DMS153 treated with DMSO at 0.1 percent for 48 hours (cell line): Measurements from ENCODE around the gene SMG6.
A peak's percentile ranks its signal among the peaks of the same experiment; 100 is the strongest.

ENCODE experiments used
- DNase-seq: peaks from one replicate; lab custom pipeline; 2025; ENCODE audit not compliant: unreplicated experiment; lab: John Stamatoyannopoulos, UW

Gene SMG6

GRCh38 chr17:2051933-2052559 lies 251.5 kb downstream of the SMG6 start:
- no peak for DNase-seq

- no peak for DNase-seq
These were observed 252.3 kb downstream of the SMG6 start for GRCh38 chr17:2051061-2051932.

- DNase-seq = peak; percentile 4
These were observed 253.1 kb downstream of the SMG6 start for GRCh38 chr17:2050300-2051060.

DNA sequence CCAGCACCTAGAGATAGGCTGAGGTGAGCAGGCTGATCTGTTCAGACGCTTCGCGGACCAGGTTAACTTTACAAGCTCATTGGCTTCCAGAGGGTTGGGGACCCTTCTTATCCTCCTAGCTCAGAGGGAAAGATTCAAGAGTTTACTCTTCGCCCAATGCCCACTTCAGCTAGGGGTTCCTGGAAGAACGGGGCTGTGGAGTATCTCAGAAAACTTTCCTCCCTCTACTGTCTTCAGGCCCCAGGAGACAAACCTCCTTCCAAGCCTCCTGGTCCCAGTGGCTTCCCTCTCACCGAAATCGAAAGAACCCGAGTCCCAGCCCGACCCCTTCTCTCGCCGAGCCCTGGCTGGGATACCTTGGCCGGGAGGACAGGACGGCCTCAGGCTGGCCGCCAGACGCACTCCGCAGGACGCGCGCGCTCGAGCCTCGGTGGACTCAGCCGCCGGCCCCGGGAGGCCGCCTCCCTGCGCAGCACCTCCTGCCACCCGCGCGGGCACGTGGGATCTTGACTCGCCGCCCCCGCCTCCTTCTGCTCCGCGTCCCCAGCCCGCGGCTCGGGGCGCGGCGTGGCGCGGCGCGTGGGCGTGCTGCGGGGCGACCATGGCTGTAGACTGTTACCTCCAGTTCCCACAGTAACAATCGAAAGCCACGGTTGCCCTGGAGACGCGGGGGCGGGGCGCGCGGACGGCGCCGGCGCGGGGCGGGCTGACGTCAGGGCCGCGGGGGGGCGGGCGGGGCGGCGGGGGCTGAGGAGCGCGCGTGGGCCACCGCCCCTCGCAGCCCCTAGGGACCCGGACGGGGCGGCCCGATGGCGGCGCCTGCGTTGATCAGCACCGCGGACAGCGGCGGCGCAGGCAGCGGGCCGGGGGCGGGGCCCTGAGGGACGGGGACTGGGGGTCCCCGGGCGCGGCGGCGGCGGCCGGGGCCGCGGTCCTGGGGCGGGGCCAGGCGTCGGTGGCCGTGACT lies 254.0 kb downstream of the SMG6 start:
- no peak for DNase-seq

DNA sequence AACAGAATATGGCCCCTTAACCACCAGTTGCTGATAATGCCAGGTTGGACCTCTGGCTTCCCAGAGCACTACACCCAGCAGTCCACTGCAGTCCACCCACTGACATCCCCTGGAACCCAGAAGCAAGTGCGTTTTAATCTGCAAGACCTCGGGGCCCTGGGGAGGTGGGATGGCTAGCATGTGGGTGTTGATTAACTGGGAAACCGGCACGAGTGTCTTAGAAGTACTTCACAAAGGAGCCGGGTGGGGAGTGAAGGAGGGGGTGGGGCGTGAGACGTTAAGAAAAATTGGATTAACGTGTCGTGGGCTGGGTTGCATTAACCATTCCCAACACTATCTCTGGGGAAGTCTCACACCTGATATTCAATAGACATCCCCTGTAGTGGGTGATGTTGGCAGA lies 254.8 kb downstream of the SMG6 start:
- no peak for DNase-seq

DNA sequence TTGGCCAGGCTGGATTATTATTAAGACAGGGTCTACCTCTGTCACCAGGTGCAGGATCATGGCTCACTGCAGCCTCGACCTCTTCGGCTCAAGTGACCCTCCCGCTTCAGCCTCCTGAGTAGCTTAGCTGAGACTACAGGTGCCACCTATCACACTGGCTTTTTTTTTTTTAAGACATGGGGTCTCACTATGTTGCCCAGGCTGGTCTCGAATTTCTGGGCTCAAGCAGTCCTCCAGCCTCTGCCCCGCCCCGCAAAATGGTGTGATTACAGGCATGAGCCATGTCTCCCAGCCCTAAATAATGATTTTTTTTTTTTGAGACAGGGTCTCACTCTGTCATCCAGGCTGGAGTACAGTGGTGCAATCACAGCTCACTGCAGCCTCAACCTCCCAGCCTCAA lies 256.0 kb downstream of the SMG6 start:
- DNase-seq = no peak

GRCh38 chr17:2044263-2044894 lies 259.2 kb downstream of the SMG6 start:
- DNase-seq = no peak

DNA sequence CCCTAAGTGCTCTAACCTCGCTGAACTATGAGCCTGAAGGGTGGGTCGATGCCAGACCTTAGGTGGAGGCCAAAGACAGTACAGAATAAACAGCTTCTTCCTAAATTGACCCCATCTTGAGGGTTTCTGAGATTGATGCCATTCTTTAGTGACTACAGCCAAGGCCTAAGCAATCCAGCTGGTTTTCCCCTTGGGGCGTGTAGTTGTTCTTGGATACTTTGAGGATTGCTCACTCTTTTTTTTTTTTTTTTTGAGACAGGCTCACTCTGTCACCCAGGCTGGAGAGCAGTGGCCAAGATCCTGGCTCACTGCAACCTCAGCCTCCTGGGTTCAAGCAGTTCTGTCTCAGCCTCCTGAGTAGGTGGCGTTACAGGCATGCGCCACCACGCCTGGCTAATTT lies 259.8 kb downstream of the SMG6 start:
- DNase-seq = no peak

DNA sequence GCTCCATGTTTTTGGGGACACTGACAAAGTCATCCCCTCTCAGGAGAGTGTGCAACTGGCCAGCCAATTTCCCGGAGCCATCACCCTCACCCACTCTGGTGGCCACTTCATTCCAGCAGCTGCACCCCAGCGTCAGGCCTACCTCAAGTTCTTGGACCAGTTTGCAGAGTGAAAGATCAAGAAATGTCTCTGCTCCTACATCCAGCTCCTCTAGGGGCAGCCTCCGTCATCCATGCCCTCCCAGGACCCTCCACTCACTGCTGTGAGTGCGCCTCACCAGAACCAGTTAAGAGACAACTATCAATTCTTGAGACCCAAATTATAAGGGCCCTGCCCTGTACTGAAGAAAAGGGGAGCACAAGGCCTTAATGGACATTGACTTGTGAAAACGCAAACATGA lies 260.7 kb downstream of the SMG6 start:
- no peak for DNase-seq

DNA sequence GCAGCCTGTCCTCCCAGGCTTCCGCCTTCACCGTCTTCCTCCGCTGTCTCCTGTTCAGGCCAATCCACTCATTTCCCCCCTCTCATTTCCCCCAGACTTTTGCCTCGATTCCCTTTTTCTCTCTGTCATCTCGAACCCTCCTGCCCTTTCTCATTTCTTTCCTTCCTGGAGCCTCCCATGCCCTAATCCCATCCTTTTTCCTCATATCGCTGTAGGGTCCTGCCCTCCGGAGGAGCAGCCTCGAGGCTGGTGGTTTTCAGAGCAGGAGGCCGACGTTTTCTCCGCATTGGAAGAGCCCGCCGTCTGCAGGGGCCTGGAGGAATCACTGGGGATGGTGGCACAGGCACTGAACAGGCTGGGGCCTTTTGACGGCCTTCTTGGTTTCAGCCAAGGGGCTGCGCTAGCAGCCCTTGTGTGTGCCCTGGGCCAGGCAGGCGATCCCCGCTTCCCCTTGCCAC lies 261.2 kb downstream of the SMG6 start:
- DNase-seq = no peak

DNA sequence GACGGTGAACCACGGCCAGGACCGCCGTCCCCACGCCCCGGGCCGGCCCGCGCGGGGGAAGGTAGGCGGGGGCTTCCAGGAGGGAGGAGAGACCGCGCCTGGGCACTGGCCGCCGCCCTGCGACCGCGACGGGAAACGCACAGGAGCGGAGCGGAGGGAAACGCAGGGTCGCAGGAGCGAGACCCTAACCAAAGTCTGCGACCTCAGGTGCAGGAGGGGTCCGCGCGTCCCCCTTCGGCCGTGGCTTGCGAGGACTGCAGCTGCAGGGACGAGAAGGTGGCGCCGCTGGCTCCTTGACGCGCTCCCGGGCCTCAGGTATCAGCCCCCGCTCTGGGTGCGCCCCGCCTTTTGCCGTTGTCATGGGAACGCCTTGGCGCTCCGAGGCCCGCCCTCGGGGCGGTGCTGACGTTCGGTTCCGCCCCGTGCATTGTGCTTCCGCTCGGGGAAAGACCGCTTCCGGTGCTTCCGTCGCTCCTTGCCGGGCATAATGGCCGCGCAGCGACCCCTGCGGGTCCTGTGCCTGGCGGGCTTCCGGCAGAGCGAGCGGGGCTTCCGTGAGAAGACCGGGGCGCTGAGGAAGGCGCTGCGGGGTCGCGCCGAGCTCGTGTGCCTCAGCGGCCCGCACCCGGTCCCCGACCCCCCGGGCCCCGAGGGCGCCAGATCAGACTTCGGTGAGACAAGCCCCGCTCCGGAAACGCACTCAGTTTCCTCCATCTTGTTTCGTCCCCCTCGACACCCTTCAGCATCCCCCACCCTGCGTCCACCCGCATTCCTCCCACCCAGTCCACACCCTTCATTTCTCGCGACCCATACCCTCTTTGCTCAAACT lies 261.8 kb downstream of the SMG6 start, which contains the start of gene OVCA2:
Gene OVCA2, plus strand, starts transcription at position 462 of the 829 bp plus-strand sequence. Its CDS starts 26 bp downstream, at position 488.
- DNase-seq = peak; percentile 62

GRCh38 chr17:2040942-2041560 lies 262.5 kb downstream of the SMG6 start:
- no peak for DNase-seq

- DNase-seq = no peak
These were observed 263.3 kb downstream of the SMG6 start for GRCh38 chr17:2040219-2040827.

GRCh38 chr17:2037155-2037554 lies 266.4 kb downstream of the SMG6 start:
- DNase-seq = no peak

DNA sequence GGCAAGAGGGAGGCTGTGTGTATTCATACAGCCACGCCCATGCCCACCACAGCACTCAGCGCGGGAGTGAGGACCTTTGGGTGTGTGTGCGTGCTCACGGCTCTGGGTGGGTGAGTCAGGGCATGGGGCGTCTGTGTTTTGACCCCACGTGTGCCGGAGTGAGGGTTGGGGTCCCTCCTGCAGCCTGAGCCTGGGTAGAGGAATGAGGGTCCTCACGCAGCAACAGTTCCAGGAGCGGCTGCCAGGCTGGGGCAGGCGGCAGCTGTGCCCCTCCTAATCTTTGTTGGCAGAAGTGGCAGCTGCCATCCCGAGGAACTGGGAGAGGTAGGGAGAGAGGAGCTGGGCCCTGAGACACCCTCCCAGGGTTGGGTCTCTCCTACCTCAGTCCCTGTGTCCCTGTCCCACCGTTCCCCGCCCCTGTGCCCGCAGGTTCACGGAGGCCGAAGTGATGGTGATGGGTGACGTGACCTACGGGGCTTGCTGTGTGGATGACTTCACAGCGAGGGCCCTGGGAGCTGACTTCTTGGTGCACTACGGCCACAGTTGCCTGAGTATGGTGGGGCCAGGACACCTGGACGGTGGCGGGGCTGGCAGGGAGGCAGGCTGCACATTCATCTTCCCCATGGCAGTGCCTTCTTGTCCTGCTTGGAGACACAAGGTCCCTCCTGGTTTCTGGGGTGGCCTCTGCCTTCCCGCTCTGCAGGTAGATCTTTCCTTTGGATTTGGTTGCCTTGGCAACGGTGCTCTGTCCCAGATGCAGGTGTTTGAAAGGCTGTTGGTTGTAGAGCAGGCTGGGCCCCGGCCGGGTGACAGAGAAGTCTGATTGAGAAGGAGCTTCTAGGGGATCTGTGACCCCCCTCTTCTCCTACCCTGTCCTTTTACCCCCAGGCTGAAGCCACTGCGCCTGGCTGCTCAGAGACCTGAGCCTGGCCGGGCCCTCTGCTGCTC lies 267.8 kb downstream of the SMG6 start:
- no peak for DNase-seq

DNA sequence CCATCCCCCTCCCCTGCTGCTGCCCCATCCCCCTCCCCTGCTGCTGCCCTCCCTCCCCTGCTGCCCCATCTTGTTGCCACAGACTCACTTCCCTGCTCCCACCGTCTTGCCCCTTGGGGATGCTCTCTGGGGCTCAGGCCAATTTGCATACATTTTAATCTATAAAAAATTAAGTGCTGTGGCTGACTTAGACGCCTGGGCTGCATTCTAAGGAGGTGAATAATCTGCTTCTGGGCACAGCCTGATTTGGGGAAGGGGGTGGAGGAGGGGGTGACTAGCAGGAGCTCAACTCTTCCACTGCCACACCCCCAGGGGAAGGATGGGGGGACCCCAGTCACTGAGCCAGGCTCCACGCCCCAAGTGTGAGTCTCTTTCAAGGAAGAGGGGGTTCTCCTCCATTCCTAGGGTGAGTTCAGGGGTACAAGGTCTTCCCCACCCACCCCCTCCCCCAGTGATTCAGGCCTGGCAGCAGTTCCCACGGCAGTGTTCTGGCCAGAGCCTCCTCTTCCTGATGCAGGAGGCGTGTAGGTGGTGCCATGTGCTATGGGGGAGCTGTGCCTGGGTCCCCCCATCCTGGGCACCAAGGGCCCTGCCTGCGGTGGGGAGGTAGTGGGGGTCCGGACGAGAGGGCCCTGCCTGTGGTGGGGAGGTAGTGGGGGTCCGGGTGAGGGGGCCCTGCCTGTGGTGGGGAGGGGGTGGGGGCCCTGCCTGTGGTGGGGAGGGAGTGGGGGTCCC lies 268.6 kb downstream of the SMG6 start:
- DNase-seq = no peak
